GM12891 (cell line): ENCODE data around the gene PHLPP1.
A peak's percentile ranks its signal among the peaks of the same experiment; 100 is the strongest.

Experiments used
- DNase-seq: peaks from one replicate; pipeline ENCODE4 v3.0.0; 2011; ENCODE audit warnings: low spot score; ENCODE audit not compliant: insufficient read length
- FAIRE-seq: peaks from 2 replicates; lab custom pipeline; 2011; peaks lifted over from hg19 to GRCh38; lab: Jason Lieb, UNC
- PAX5 ChIP-seq: IDR thresholded peaks from 2 replicates; pipeline ENCODE4 v1.6.1; 2011; ENCODE audit warnings: low read length, moderate library complexity, mild to moderate bottlenecking; ENCODE audit not compliant: insufficient read depth, severe bottlenecking
- POLR2A ChIP-seq: IDR thresholded peaks from 2 replicates; pipeline ENCODE4 v1.6.1; 2011; ENCODE audit warnings: low read depth, low read length, control low read depth
- POLR2AphosphoS5 ChIP-seq: IDR thresholded peaks from 2 replicates; pipeline ENCODE4 v1.6.1; 2011; ENCODE audit warnings: low read depth, low read length, control low read depth
- POU2F2 ChIP-seq: IDR thresholded peaks from 2 replicates; pipeline ENCODE4 v1.6.1; 2011; ENCODE audit warnings: low read depth, mild to moderate bottlenecking, control low read depth, low read length, moderate library complexity
- SPI1 ChIP-seq: IDR thresholded peaks from 2 replicates; pipeline ENCODE4 v1.6.1; 2011; ENCODE audit warnings: low read depth, low read length, control low read depth
- TAF1 ChIP-seq: IDR thresholded peaks from 2 replicates; pipeline ENCODE4 v1.6.1; 2011; ENCODE audit warnings: low read depth, low read length, control low read depth

The PHLPP1 gene

DNA sequence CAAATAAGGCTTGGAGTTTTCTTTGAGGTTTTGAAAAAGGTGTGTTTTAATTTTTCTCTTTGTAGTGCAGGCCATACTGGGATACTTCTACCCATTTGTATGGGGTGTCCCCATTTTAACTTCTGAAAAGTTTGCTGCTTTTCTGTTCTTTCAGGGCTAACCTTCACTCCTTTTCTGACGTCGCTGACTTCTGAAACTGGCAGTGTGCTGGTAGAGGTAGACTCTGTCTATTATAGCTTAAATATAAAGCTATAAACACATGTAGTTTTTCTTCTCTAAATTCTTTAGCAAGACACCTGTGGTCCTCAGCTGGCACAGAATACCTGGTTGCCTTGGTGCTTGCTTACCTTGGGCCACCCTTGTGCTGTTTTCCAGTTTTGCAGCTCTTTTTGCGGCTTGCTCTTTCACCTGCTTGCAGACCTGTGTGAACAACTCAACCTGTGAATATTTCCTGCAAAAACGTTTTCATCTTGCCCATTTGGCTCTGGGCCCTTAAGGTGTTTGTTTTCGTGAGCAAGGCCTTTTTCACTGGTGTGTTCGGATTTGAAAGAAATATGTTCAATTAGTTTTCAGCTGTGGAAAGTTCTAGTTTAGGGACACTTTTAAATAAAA is 42.2 kb downstream of the PHLPP1 start:
- DNase-seq (no peak), FAIRE-seq (peak; percentile 35)
- no peak for TF ChIP-seq PAX5

DNA sequence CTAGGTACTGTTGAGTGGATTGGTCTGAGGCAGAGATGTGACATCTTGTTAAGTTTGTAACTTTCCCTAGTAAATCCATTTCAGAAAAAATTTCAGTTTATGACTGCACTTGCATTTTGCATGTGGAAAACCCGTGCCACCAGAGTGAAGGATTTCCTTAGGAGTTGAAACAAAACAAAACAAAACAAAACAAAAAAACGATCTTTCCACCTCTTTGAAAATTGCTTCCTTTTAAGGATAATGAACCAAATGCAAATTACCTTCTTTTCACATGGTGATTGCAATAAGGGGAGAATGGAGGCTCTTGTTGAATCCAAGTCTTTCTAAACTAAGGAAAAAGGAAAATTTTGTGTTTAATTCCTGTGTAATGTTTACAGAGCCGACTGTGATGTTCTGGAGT is 43.2 kb downstream of the PHLPP1 start:
- FAIRE-seq: no peak

DNA sequence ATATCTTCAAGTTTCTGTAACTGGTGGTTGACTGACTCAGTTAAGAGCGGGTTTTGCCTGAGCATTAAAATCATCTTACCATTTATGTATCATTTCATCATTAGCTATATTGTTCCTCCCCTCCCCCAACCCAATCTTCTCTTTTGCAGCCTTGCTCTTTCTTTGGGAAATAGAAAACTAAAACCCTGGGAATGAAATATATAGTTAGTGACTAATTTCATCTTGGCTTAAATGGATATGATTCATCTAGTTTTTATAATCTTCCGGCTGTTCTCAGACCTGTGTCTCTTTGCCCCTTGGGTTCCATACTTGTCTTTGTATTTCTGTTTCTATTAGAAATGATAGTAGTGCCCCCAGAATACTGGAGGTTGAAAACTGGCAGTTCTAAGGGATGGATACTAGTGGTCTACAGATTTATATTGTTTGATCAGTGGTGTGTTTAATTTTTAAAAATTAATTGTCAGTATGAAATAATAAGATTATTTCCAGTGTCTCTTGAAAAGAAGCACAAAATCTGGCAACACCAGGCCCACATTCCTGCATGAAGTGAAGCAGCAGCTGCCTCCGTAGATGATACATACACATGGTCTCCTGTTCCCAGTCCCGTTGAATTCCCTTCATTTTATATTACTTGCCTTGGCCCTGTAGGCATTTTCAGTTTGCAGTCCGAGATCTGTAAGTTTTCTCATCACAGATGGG is 44.5 kb downstream of the PHLPP1 start:
- TF ChIP-seq POLR2A (no peak), POLR2AphosphoS5 (no peak), POU2F2 (no peak), TAF1 (no peak), PAX5 (no peak), SPI1 (no peak)
- no peak for FAIRE-seq
- no peak for DNase-seq

More for the DNA sequence above, 43.2 kb downstream of the PHLPP1 start:
- TF ChIP-seq PAX5 (no peak), POU2F2 (no peak), SPI1 (no peak), POLR2A (no peak), POLR2AphosphoS5 (no peak), TAF1 (no peak)
- DNase-seq: no peak

DNA sequence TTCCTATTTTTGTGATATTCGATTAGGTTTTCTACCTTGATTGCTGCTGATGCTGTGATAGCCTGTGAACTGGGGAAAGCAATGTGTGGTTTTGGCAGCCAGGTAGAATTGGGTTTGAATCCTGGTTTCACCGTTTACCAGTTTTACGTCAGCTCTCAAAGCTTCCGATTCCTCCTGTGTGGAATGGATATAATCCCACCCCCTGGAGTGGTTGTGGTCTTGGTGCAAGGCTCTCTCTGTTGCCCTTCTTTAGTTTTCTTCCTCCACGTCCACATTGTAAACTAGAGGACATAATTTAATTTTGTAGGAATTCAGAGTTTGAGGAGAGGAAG is 45.0 kb downstream of the PHLPP1 start:
- DNase-seq: no peak
- TF ChIP-seq POU2F2 (no peak), POLR2A (no peak), SPI1 (no peak), POLR2AphosphoS5 (no peak), TAF1 (no peak), PAX5 (no peak)
- no peak for FAIRE-seq

DNA sequence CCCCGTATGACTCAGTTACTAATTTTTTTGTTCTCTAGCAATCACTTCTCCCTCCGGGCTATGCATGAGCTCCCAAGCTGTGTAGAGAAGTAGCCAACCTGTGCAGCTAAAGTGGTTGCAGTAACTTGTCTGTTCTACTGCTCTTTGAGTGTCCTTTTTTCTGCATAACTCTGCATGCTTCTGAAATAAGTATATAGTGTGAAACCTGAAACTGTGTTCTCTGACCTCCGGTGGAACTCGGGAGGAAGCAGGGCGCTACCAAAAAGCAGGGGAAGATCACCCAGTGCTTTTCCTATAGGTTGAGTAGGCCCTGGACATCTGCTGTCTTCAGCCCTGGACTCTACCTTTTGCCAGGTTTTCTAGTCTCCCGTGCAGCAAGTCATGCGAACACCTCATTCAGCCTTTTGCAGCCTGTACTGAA is 47.8 kb downstream of the PHLPP1 start:
- peak; percentile 93 for FAIRE-seq
- TF ChIP-seq POLR2A (no peak), TAF1 (no peak), SPI1 (no peak), PAX5 (no peak)
- DNase-seq: peak; percentile 31

- TF ChIP-seq POLR2AphosphoS5 (no peak), SPI1 (peak; percentile 38; the same call in 1 of the 2 replicates)
- DNase-seq: no peak
- FAIRE-seq: no peak
These were observed 50.9 kb downstream of the PHLPP1 start for GRCh38 chr18:62766266-62766665.

DNA sequence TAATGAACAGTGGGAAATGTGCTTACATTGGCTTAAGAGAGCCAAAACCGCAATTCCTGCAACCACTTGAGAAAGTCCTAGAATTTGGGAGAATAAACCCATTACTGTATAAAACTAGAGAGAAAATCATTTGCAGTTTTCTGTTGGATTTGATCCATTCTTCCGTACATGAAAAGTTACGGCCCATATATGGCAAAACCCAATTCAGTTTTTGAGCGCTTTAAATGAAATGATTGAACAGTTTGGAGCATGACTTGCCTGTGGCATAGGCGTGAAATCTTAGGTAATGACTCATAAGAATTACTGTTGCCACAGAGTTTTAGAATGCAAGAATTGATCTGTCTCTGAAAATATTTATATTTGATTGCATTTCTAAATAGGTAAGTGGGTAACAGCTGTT is 52.0 kb downstream of the PHLPP1 start:
- DNase-seq (no peak), FAIRE-seq (no peak)
- TF ChIP-seq POU2F2: no peak
- no peak for TF ChIP-seq POLR2AphosphoS5
- no peak for TF ChIP-seq TAF1
- no peak for TF ChIP-seq SPI1
- TF ChIP-seq PAX5: no peak
- no peak for TF ChIP-seq POLR2A

GRCh38 chr18:62767836-62768557 is 52.7 kb downstream of the PHLPP1 start:
- FAIRE-seq (peak; percentile 66), DNase-seq (no peak)
- no peak for TF ChIP-seq POLR2A

GRCh38 chr18:62768558-62768943 is 53.2 kb downstream of the PHLPP1 start:
- FAIRE-seq: no peak
- DNase-seq: no peak
- TF ChIP-seq POLR2AphosphoS5 (no peak), TAF1 (no peak), PAX5 (no peak)

DNA sequence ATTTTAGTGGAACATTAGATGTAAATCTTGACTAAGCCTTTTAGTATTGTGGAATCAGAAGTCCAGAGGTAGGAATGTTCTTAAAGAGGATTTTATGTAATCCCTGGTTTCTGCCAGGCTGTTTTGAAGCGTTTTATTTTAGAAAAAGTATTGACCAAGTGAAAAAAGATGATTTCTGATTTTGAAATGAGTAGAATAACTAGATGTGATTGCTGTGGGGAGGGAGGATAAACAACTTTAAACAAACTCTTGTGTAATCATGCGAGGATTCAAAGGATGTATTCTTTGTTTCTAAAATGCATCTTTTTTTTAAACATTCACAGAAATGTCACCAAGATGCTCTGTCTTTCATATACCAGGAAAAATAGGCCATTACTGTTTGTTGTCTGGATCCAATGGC is 53.9 kb downstream of the PHLPP1 start:
- FAIRE-seq: no peak
- DNase-seq: no peak
- TF ChIP-seq POLR2A: no peak
- TF ChIP-seq POLR2AphosphoS5: no peak
- TF ChIP-seq SPI1: no peak
- TF ChIP-seq PAX5: no peak
- TF ChIP-seq POU2F2: no peak
- TF ChIP-seq TAF1: no peak
